HG03175 (cell line): ENCODE measurements around the gene MACROD2.

ENCODE experiments used
- ATAC-seq: cut with Tn5 transposase; IDR thresholded peaks from one replicate; pipeline ENCODE4 v1.9.1; 2021; ENCODE audit warnings: mild to moderate bottlenecking, moderate library complexity; ENCODE audit not compliant: unreplicated experiment

The MACROD2 gene

DNA sequence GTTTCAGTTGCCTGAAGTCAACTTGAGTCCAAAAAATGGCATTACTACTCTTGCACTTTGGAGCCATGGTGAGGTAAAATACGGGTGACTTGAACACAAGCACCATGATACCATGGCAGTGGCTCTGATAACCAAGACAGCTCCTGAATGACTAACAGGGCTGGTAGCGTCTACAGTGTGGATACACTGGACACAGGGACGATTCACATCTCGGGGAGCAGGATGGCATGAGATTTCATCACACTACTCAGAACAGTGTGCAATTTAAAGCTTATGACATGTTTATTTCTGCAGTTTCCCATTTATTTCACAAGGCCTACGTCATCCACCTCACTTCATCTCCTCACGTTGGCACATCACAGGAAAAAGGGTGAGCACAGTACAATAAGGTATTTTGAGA, 1627.1 kb downstream of the MACROD2 start:
- no peak for ATAC-seq

DNA sequence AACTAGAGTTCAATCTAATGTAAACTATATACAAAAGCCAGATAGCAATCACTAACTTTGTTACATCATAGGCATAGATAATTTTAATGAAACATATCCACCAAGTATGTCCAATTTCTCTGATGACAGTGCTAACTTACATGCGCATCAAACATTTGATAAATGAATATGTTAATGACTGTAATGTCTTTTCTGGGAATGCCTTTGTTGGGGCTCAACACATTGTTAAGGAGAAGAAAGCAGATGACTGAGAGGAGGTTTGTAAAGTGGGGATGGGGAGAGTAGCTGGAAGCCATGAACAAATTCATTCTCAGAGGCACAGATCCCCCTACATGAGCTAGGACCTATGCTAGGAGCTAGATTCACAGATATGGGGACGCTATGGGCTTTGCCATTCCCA, 1627.9 kb downstream of the MACROD2 start:
- ATAC-seq, result no peak

DNA sequence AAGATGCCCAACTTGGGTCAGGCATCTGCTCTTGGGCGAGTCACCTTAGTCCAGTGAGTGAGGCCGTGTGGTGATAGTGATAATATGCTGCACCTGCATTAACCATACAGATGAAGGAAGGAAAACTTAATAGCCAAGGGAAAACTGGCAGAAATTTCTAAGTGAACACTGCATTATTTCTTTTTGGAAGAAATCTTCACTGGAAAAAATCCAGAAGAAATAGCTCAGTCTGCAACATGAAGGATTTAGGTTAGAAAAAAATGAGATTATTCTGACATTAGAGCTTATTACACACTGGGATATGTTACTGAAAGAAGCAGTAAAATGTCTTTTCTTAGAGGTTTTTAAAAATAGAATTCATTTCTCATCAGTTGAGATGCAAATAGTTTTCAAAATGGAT, 1630.7 kb downstream of the MACROD2 start:
- no peak for ATAC-seq

DNA sequence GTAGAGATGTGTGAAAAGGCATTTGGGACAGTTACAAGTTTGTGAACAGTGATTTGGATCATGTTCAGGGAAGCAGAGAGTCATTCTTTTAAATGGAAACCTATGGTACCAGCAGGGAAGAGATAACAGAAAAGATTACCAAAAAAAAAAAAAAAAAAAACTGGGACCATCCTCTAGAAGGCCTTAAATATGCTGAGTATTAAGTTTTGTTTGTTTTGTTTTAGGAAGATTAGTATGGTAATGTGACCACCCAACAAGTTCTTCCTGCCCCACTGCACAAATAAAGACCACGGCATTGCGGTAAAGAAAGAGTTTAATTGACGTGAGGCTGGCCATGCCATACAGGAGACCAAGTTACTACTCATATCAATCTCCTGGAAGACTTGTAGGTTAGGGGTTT, 1631.8 kb downstream of the MACROD2 start:
- no peak for ATAC-seq

DNA sequence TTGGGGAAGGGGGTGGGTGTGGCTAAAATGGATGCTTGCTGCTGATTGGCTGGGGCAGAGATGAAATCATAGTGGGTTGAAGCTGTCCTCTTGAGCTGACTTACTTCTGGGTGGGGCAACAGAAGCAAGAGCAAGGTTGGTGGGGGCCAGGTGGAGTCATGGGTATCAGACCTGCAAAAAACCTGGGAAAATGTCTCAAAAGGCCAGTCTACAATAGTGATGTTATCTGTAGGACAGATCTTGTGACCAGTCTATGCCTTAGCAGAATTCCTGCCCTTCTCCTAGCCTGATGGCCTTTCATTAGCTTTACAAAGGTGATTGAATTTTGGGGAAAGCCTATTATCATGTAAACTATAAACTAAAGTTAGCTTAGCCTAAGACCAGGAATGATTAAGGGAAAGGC, 1632.2 kb downstream of the MACROD2 start:
- ATAC-seq, result no peak

DNA sequence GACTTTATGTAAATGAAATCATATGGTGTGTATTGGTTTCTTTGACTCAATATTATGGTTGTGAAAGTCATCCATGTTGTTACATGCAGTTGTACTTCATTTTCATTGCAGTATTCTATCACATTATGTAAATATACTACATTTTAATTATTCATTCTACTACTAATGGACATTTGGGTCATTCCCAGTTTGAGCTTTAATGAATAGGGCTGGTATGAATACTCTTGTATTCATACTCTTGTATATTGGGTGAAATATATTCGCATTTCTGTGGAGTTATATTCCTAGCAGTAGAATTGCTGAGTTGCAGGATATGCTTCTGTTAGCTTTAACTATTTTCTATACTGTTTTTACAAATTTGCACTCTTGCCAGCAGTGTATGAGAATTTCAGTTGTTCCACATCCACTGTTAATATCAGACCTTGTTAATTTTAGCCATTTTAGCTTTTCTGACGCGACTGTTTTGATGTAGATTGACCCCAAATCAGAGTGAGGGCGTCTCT, 1633.6 kb downstream of the MACROD2 start:
- ATAC-seq, result no peak

DNA sequence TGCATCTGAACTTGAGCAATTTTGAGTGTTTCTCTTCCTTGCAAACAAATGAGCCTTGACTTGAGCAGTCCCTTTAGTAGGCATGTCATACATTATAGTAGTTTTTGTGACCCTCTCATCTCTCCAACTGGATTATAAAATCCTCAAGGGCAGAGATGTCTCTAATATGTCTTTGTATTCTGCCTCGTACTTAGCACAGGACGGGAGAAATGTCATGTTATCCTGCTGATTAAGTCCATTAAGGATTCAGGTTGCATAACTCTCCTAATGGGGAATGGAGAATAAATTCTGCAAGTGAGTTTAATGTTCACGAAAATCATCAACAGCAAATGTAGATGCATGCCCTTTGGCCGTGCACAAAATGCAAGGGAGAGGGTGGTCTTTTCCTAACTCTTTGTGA, 1635.0 kb downstream of the MACROD2 start:
- no peak for ATAC-seq

DNA sequence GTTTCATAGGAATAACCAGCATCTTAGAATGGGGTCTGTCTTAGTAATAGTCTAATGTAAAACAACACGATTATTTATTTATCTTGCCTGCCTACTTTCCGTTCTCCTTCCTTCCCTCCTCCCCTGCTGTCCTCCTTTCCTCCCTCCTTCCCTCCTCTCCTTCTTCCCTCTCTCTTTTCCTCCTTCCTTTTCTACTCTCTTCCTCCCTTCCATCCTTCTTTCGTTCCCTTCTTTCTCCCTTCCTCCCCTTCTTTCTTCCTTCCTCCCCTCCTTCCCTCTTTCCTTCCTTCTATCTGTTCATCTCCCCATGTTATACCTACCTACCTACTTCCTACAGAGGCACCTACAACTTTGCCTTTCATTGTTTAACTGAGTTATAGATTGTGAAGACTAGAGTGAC, 1637.4 kb downstream of the MACROD2 start:
- ATAC-seq, result no peak

DNA sequence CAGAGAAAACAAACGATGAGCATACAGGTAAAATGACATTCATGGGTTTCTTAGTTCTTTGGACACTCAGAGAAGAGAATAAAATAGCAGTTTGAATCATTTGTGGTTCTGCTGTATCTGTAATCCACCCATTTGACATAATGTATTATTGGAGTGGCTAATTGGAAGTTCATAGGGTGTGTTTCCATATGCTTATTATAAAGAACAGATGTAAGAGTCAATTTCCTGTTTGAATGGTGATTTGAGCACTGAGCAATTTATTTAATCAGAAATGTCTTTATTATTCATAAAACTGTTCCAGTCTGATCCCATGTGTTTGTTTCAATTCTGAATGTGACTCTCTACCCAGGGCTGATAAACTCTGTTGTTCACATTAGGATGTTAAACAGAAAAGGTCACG, 1638.8 kb downstream of the MACROD2 start:
- no peak for ATAC-seq

DNA sequence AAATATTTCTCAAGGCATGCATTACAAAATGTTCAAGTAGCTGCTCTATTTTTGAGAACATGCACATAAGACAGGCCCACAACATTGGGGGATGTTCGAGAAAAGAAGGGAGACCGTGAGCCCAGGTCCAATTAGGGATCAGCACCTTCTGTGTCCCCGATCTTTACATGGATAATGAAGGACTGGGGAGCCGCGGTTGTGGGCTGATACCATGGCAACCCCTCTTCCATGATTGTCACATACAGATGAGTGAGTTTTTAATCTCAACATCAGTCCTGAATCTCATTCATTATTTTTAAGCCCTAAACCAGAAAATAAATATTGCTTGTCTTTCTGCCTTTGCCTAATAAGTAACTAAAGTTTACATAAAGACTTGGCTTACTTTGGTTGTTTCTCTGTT, 1642.2 kb downstream of the MACROD2 start:
- ATAC-seq, result no peak

DNA sequence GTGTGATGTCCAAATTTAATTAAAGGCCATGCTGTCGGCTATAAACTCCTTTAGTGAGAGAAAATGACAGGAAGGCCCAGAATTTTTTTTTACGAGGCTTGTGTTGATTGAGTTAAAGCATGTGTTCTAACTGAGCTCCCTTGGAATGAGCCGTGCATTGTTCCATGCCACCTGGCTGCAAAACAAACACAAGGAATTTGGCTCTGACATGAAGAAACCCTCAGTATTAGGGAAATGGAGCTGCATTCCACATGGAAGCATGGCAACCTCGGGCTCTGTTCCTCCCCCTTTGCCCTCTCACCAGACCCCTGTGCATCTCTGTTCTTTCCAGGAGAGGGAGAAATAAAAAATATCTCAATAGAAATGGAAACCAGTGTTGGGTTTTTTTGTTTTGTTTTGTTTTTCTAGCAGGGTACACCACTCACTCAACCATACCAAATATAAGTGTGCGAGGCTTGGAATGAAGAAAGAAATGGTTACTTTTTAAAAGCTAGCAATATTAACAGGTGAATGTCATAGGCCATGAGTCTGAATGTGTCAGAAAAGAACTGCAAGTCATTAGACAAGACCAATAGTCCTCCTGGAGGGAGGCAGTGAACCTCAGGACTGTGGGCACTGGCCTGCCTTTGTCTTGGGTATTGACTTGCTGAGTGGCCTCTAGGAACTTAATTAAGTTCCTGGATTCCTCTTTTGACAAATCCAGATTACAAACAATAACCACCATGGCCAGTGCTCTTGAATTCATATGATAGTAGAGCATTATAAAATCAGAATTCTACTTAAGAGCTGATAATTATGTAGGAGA, 1642.8 kb downstream of the MACROD2 start:
- no peak for ATAC-seq

DNA sequence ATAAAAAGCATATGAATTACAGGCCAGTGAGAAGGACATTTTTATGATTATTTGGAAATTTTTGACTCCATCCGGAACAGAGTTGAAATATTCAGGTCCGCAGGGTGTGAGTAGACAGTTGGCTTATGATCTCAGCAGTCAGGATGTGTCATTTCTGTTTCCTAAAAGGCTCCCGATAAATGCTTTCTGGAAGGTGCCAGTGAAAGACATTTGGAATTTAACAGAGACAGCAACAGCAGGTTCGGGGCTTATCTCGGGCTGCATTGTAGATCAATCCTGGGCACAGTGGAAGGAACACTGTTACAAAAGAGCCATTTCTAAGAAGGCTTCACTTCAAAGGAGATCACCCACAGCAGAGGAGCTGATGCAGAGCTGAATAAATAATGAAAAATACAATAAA, 1643.5 kb downstream of the MACROD2 start:
- no peak for ATAC-seq

DNA sequence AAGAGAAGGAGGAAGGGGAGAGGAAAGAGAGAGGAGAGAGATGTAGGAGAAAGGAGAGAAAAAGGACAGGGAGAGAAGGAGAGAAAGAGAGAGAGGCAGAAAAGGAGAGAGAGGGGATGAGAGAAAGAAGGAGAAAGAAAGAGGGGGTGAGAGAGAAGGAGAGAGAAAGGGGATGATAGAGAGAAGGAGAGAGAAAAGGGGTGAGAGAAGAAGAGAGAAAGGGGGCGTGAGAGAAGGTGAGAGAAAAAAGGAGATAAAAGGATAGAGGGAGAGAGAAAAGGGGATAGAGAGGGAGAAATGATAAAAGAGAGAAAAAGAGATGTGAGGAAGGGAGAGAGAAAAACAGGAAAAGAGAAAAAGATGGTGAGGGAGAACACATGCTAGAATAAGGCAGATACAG, 1644.5 kb downstream of the MACROD2 start:
- no peak for ATAC-seq

DNA sequence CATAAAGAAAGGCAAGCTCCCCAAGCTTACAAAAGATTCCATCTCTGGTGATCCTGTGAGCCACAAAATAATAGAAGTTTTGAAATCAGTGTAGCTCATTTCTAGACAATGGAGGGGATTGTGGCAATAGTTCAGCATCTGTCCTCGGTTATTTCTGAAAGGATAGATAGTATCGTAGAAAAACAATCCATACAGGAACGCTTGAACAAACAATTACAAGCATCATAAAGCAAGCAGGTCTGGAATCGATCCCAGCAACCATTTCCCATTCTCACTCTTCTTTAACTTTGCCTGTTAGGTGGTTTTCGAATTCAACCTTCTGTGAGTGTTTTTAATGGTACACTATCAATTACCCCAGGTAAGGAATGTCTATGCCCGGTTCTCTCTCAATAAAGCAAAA, 1646.8 kb downstream of the MACROD2 start:
- no peak for ATAC-seq

DNA sequence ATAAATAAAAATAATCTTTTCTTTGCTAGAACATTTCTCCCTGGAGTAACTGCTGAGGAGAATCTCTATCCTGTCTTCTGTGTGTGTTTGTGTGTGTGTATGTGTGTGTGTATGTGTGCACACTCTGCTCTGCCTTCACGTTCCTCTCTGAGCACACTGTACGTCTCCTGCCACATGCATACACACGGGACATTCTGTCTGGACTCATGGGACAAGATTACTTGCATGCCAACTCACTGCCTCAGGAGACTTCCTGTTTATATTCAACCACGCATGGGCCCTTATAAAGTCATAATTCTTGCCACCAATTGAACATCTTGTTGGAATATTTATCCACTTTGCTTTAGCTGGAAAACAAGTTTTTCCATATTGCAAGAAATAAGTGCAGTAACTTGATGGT, 1647.4 kb downstream of the MACROD2 start:
- ATAC-seq, result no peak

DNA sequence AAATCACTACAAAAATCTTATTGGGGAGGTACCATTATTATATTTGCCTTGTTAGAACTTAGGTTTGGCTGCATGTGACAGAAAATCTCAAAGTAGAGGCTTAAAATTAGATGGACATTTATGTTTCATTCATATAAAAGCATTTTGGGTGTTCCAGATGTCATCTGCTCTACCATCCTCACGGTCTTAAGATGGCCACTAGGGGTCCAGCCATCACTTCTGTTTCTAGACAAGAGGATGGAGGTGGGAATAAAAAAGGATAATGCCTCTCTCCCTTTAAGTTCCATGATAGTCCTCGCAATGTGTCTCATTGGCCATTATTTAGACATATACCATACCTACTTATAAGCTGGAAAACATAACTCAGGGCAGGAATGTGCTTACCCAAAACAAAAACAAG, 1648.4 kb downstream of the MACROD2 start:
- ATAC-seq, result no peak

DNA sequence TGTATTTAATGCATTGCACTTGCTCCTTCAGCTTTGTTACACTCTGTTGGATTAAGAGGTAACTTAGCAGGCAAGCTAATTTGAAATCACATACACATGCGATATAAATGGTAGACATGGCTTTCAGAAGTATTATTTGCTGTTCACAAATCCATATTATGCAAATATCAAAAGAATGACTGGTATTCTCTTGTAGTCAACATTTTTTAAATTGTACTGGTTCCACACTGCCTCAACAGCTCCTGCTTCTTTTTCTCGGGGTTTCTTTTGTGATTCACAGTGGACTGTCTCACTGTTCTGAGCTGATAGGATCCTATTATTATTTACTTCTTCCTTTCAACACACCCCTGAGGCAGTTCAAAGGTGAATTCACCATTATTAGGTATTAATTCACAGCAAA, 1650.5 kb downstream of the MACROD2 start:
- ATAC-seq, result no peak

DNA sequence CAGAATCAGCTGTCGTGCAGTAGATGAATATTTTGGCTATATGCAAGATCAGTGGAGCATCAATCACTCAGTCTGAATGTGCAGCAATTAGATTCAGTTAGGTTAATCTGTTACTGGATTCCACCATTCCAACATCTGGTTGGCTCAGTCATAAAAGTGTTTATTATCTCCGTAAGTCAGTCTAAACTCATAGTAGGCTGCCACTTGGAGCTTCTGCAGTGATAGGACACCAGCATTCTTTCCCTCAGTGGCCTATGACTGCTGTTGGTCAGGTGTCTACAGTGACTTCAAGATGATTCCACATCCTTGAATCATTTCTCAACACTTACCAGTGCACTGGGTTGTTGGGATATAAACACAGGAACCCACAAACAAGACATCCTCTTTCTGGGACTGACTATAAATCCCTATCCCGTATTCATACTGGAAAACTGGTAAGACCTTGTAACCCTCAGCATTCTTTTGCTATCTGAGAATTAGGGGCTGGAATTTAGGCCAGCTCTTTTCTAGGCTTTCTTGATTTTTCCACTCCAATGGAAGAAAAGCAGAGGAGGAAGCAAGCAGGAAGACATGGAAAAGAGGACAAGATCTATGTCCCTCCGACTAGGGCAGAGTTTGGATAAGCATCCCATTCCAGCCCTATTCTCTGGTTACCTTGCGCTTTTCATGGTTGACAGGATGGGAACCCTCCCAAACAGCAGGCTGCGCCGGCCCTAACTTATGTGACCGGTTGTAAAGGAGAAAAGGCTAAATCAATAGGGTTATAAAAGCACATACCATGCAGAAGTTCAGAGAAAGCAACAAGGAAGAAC, 1658.3 kb downstream of the MACROD2 start:
- no peak for ATAC-seq

DNA sequence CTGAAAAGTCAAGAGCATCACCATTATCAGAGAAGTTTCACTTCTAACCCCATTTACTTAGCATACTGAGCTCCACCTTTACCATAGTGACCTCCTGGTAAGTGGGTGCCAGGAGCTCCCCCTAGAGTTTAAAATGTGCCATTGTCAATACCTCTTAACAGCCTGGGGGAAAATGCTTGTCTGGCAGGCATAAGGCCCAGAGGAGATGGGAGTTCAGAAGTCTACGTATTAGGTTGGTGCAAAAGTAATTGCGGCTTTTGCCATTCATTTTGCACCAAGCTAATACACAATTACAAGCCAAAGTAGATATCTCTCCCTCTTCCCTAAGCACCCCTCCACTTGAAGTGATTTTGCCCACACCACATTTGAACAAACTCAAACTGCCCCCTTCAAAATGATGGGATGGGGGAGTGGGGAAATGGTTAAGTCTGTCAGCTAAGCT, 1658.9 kb downstream of the MACROD2 start:
- peak; percentile 99 for ATAC-seq

DNA sequence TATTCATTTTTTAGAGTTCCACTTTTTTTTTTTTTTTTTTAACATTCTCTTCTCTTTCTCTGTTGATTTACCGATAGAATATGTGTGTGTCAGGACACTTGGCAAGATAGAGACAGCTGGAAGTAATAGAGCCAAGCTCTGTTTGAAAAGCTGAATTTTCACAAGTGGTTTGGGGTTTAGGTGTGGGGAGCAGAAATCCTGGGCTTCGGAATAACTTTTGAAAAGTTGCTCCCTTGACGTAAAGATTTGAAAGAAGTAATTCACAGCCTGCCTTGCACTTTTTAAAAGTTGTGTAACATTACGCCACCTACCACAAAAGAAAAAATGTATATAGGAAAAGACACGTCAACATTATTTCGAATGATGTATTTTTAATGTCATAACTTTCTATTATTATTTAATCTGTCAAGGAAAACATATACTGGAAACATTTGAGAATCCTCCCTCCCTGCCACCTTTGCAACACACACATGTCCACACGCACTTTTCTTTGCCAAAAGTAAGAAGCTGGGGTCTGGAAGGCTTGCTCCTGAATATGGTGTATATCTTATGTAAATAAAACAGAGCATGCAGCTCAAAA, 1660.1 kb downstream of the MACROD2 start:
- no peak for ATAC-seq

DNA sequence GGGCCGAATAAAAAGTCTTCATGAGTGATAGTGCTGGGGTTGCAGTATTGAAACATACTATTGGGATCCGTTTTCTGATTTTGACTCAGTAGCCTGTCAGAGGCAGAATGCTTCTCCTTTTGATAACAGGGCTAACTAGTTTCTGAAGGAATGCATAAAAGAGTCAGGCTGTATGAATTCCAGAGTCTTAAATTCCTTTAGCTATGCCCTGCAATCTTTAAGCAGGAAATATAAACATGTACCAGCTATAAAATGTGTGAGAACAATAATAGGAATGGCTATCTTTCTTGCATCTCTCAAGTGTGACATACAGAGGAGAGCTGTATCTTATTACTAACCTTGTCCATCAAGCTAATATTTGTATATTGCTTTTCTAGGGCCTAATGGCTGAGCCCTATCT, 1660.8 kb downstream of the MACROD2 start:
- no peak for ATAC-seq

DNA sequence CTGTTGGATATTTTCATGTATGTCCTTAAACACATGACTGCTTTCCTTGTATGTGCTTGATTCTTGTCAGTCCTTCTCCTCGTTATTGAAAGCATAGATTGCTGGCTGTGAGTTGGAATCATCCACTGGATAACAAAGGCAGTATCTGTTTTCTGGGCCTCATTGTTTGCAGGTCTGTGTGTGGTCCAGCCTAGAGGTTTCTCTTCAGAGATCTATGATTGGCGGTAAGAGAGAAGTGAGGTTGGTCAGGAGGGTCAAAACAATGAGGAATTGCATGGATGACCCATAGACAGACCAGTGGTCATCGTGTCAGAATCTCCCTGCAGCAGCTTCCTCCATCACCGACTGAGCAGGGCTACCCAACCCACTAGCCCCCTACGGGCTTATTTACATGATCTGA, 1663.0 kb downstream of the MACROD2 start:
- no peak for ATAC-seq
